ENCODE measurements around the gene OR3A2. TPM values are rescaled to one million over a fixed set of nuclear protein-coding genes. Genes with fewer than 3 reads are reported as not detected.

Gene OR3A2
- total and polyA plus RNA-seq, 2 of the 13 experiments (the other 11 are each of a cell fraction or from before 2014, with no cell fraction given), result not detected

DNA sequence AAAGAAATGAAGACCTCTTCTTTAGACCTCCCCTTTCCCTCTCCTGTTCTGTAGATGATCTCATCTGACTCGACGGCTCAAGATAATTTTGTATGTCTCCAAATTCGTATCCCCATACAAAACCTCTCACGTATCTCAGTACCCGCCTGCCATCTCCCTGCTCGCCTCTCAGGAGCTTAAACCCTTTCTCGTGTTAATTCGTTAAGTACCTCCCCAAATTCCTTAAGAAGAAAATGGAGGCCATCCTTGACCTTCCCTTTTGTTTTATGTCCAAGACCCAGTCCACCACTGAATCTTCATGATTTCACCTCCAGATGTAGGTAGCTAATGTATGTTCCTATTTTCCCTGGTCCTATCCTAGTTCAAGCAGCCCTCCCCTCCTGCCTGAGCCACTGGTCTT, 129.5 kb downstream of the OR3A2 start:
- intact Hi-C loops (cut with micrococcal nuclease; ENCODE audit: unreplicated experiment), result no loop called here
- in situ Hi-C loops (cut with HindIII; ENCODE audit: extremely low pct_ligation_motif_present, low pct_unique_long_range_greater_than_20kb), result no loop called here
- Histone ChIP-seq H3K4me1 (ENCODE audit: insufficient read depth, low read length) (no peaks in the 10 kb centered on the region), H3K9ac (ENCODE audit: insufficient read depth, low read depth, low read length) (no peak overlapping the region), H3K4me3 (replicated peaks in 1 of 3; ENCODE audit: insufficient read depth in 1 of 3, low read depth in 2 of 3, low read length in 3 of 3) (no peak overlapping the region), H3K9me3 (ENCODE audit: low read length) (no peaks in the 10 kb centered on the region), H3K79me2 (ENCODE audit: insufficient read depth, low read length) (no peaks in the 10 kb centered on the region), H3K4me2 (ENCODE audit: low read depth, low read length) (no peak overlapping the region), H4K20me1 (ENCODE audit: insufficient read depth, low read length) (no peaks in the 10 kb centered on the region), H2AFZ (ENCODE audit: low read length) (no peak overlapping the region), H3K27me3 (ENCODE audit: control insufficient read depth in 1 of 2, insufficient read depth in 2 of 2, low read length in 2 of 2) (peaks cover 3 to 19% of the 10 kb centered on the region in 2 experiments; a peak in 3 of 5 replicates), H3K27ac (ENCODE audit: extremely low read length, insufficient read depth, low read length) (no peak overlapping the region), H3K36me3 (replicated peaks in 1 of 2; ENCODE audit: control insufficient read depth in 1 of 2, insufficient read depth in 2 of 2, low read length in 2 of 2) (no peaks in the 10 kb centered on the region)
- FAIRE-seq (no peak), DNase-seq (ENCODE audit: low spot score) (no peak), ATAC-seq (no peak)
- ChIA-PET POLR2A (no interaction called here), CTCF (ENCODE audit: low intra/inter-chr PET ratio, low total read pairs) (no interaction called here)
- no peak for TF ChIP-seq ZNF138 (CRISPR knock-in tag; IDR thresholded peaks at IDR 0.05; ENCODE audit: low read depth)
- no peak for TF ChIP-seq KMT2B (CRISPR knock-in tag; IDR thresholded peaks at IDR 0.05)
- TF ChIP-seq ZBTB7B (CRISPR knock-in tag; IDR thresholded peaks at IDR 0.05), result no peak
- TF ChIP-seq, protein P1, sequence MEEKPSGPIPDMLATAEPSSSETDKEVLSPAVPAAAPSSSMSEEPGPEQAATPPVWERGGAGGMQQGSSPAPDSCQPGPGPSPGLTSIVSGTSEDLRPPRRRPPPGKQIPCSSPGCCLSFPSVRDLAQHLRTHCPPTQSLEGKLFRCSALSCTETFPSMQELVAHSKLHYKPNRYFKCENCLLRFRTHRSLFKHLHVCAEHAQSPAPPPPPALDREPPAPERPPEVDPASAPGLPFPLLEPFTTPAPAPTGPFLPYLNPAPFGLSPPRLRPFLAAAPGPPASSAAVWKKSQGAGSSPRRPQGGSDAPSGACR (CRISPR knock-in tag; IDR thresholded peaks at IDR 0.05), result no peak
- TF ChIP-seq ELF1 (CRISPR knock-in tag; IDR thresholded peaks at IDR 0.05), result no peak
- TF ChIP-seq FOXA1 (IDR thresholded peaks at IDR 0.05), result no peak
- TF ChIP-seq FOXA1 (CRISPR knock-in tag; IDR thresholded peaks at IDR 0.05), result no peak
- TF ChIP-seq EP300 (IDR thresholded peaks at IDR 0.05; ENCODE audit: low read depth in 2 of 2, low read length in 2 of 2), result no peak
- no peak for TF ChIP-seq EP300 (CRISPR knock-in tag; IDR thresholded peaks at IDR 0.05; ENCODE audit: borderline replicate concordance)
- TF ChIP-seq KIAA2018 (CRISPR knock-in tag; IDR thresholded peaks at IDR 0.05; ENCODE audit: borderline replicate concordance), result no peak
- TF ChIP-seq ZNF547 (CRISPR knock-in tag; IDR thresholded peaks at IDR 0.05), result no peak
- no peak for TF ChIP-seq DMAP1 (CRISPR knock-in tag; IDR thresholded peaks at IDR 0.05)
- TF ChIP-seq, protein P2, sequence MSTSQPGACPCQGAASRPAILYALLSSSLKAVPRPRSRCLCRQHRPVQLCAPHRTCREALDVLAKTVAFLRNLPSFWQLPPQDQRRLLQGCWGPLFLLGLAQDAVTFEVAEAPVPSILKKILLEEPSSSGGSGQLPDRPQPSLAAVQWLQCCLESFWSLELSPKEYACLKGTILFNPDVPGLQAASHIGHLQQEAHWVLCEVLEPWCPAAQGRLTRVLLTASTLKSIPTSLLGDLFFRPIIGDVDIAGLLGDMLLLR (CRISPR knock-in tag; IDR thresholded peaks at IDR 0.05), result no peak
- TF ChIP-seq PLSCR1 (CRISPR knock-in tag; IDR thresholded peaks at IDR 0.05; ENCODE audit: borderline replicate concordance), result no peak
- TF ChIP-seq SMARCE1 (IDR thresholded peaks at IDR 0.05; ENCODE audit: borderline replicate concordance), result no peak
- TF ChIP-seq ZNF530 (CRISPR knock-in tag; IDR thresholded peaks at IDR 0.05; ENCODE audit: low read depth), result no peak
- no peak for TF ChIP-seq HMGA1 (CRISPR knock-in tag; conservative IDR thresholded peaks at IDR 0.05)
- no TSS peak for BruUV-seq (replicated peaks)
- WGBS (ENCODE audit: low lambda C conversion rate), result 53% methylated on average over 8 of the region's 8 CpGs
